Measurements from ENCODE around the gene ARL16.

- no peak for TF ChIP-seq CTCF (IDR thresholded peaks at IDR 0.05)
- TF ChIP-seq POLR2A (IDR thresholded peaks at IDR 0.05): no peak
Measured at GRCh38 chr17:81656835-81657234, 26.8 kb downstream of the ARL16 start.
